ENCODE data around the gene GMNN. TPM values are rescaled to one million over a fixed set of nuclear protein-coding genes. Genes with fewer than 3 reads are reported as not detected.
"Not testable (repeated sequence)": the region's sequence is repeated elsewhere in the genome, so short reads cannot be mapped to it uniquely, and the experiment has no call there.

GMNN gene
- total RNA-seq, 2 experiments from 2014 or later, result 87.0 to 88.4 TPM

GRCh38 chr6:24744911-24745310, 29.8 kb upstream of the GMNN start:
- Mint-ChIP-seq H3K4me1 (ENCODE audit: low read depth) (peaks cover 14% of the 10 kb centered on the region), H3K27me3 (ENCODE audit: low read depth) (peaks cover 11% of the 10 kb centered on the region), H3K9me3 (ENCODE audit: insufficient read depth) (peaks cover 3% of the 10 kb centered on the region), H3K36me3 (ENCODE audit: low read depth) (no peaks in the 10 kb centered on the region), H3K27ac (no peak overlapping the region), H3K4me3 (no peak overlapping the region)
- DNase-seq (no peak), ATAC-seq (no peak)
- ChIA-PET POLR2A (interaction anchor here (0.6 kb wide), 1 partner anchor 14 kb away, joined by 3 read pairs; no protein-coding TSS in a partner anchor), CTCF (interaction anchor here (0.6 kb wide), 1 partner anchor 23 kb away, joined by 3 read pairs; no protein-coding TSS in a partner anchor)

GRCh38 chr6:24749297-24749696, 25.4 kb upstream of the GMNN start:
- ATAC-seq, result no peak
- CTCF ChIA-PET, result interaction anchor here (1.7 kb wide), 1 partner anchor 168 kb away, joined by 5 read pairs; no protein-coding TSS in a partner anchor
- no peak overlapping the region for H3K4me3 Mint-ChIP-seq
- H3K27ac Mint-ChIP-seq, result no peak overlapping the region
- H3K4me1 Mint-ChIP-seq (ENCODE audit: low read depth), result no peaks in the 10 kb centered on the region
- H3K36me3 Mint-ChIP-seq (ENCODE audit: low read depth), result peaks cover 2% of the 10 kb centered on the region
- peaks cover 3% of the 10 kb centered on the region for H3K9me3 Mint-ChIP-seq (ENCODE audit: insufficient read depth)
- no peak for DNase-seq
- POLR2A ChIA-PET, result no interaction called here
- H3K27me3 Mint-ChIP-seq (ENCODE audit: low read depth), result peaks cover 25% of the 10 kb centered on the region

GRCh38 chr6:24750878-24751277, 23.9 kb upstream of the GMNN start:
- POLR2A ChIA-PET; H3K9me3 Mint-ChIP-seq (ENCODE audit: insufficient read depth); DNase-seq; ATAC-seq; H3K4me1 Mint-ChIP-seq (ENCODE audit: low read depth); H3K4me3 Mint-ChIP-seq; H3K27ac Mint-ChIP-seq; CTCF ChIA-PET; H3K36me3 Mint-ChIP-seq (ENCODE audit: low read depth): not testable (repeated sequence)
- H3K27me3 Mint-ChIP-seq (ENCODE audit: low read depth), result peaks cover 25% of the 10 kb centered on the region

GRCh38 chr6:24752503-24752902, 22.2 kb upstream of the GMNN start:
- ATAC-seq, result no peak
- CTCF ChIA-PET, result no interaction called here
- POLR2A ChIA-PET, result no interaction called here
- Mint-ChIP-seq H3K9me3 (ENCODE audit: insufficient read depth) (peaks cover 4% of the 10 kb centered on the region), H3K4me1 (ENCODE audit: low read depth) (no peaks in the 10 kb centered on the region), H3K36me3 (ENCODE audit: low read depth) (peaks cover 2% of the 10 kb centered on the region), H3K4me3 (no peak overlapping the region), H3K27me3 (ENCODE audit: low read depth) (peaks cover 25% of the 10 kb centered on the region), H3K27ac (no peak overlapping the region)
- no peak for DNase-seq

- Mint-ChIP-seq H3K36me3 (ENCODE audit: low read depth) (peaks cover 2% of the 10 kb centered on the region), H3K27me3 (ENCODE audit: low read depth) (peaks cover 24% of the 10 kb centered on the region), H3K4me3 (no peak overlapping the region), H3K4me1 (ENCODE audit: low read depth) (no peaks in the 10 kb centered on the region), H3K9me3 (ENCODE audit: insufficient read depth) (peaks cover 4% of the 10 kb centered on the region), H3K27ac (no peak overlapping the region)
- ChIA-PET POLR2A (no interaction called here), CTCF (interaction anchor here (1.2 kb wide), 1 partner anchor 15 kb away, joined by 4 read pairs; no protein-coding TSS in a partner anchor)
- DNase-seq (no peak), ATAC-seq (no peak)
Measured at GRCh38 chr6:24752917-24753492, 21.7 kb upstream of the GMNN start.

- ChIA-PET POLR2A (no interaction called here), CTCF (interaction anchor here (0.6 to 1.2 kb wide), 3 partner anchors 11 to 260 kb away, joined by 3 to 4 read pairs (median 3); no protein-coding TSS in a partner anchor)
- Mint-ChIP-seq H3K36me3 (ENCODE audit: low read depth) (peaks cover 2% of the 10 kb centered on the region), H3K4me3 (no peak overlapping the region), H3K27ac (no peak overlapping the region), H3K9me3 (ENCODE audit: insufficient read depth) (peaks cover 4% of the 10 kb centered on the region), H3K27me3 (ENCODE audit: low read depth) (peaks cover 22% of the 10 kb centered on the region), H3K4me1 (ENCODE audit: low read depth) (no peaks in the 10 kb centered on the region)
- ATAC-seq (no peak), DNase-seq (no peak)
Measured at GRCh38 chr6:24753545-24753944, 21.2 kb upstream of the GMNN start.

- H3K36me3 Mint-ChIP-seq (ENCODE audit: low read depth); H3K4me3 Mint-ChIP-seq; ATAC-seq; H3K27ac Mint-ChIP-seq; DNase-seq; POLR2A ChIA-PET; H3K4me1 Mint-ChIP-seq (ENCODE audit: low read depth); H3K9me3 Mint-ChIP-seq (ENCODE audit: insufficient read depth): not testable (repeated sequence)
- H3K27me3 Mint-ChIP-seq (ENCODE audit: low read depth), result peaks cover 14% of the 10 kb centered on the region
- CTCF ChIA-PET, result interaction anchor here (0.6 to 1.2 kb wide), 3 partner anchors 11 to 260 kb away, joined by 3 to 4 read pairs (median 3); no protein-coding TSS in a partner anchor
Measured at GRCh38 chr6:24754378-24754777, 20.4 kb upstream of the GMNN start.

- peaks cover 4% of the 10 kb centered on the region for H3K9me3 Mint-ChIP-seq (ENCODE audit: insufficient read depth)
- POLR2A ChIA-PET, result no interaction called here
- H3K4me3 Mint-ChIP-seq, result no peak overlapping the region
- H3K4me1 Mint-ChIP-seq (ENCODE audit: low read depth), result no peaks in the 10 kb centered on the region
- ATAC-seq (no peak), DNase-seq (no peak)
- CTCF ChIA-PET, result interaction anchor here (1.5 kb wide), 1 partner anchor 174 kb away, joined by 3 read pairs; no protein-coding TSS in a partner anchor
- H3K36me3 Mint-ChIP-seq (ENCODE audit: low read depth), result peaks cover 2% of the 10 kb centered on the region
- peaks cover 14% of the 10 kb centered on the region for H3K27me3 Mint-ChIP-seq (ENCODE audit: low read depth)
- no peak overlapping the region for H3K27ac Mint-ChIP-seq
Measured at GRCh38 chr6:24755279-24755678, 19.5 kb upstream of the GMNN start.

GRCh38 chr6:24757611-24758010, 17.1 kb upstream of the GMNN start:
- Mint-ChIP-seq H3K9me3 (ENCODE audit: insufficient read depth) (peaks cover 4% of the 10 kb centered on the region), H3K36me3 (ENCODE audit: low read depth) (peaks cover 2% of the 10 kb centered on the region), H3K27ac (no peak overlapping the region), H3K4me1 (ENCODE audit: low read depth) (peaks cover 5% of the 10 kb centered on the region), H3K27me3 (ENCODE audit: low read depth) (peaks cover 1% of the 10 kb centered on the region), H3K4me3 (no peak overlapping the region)
- ATAC-seq (no peak), DNase-seq (no peak)
- ChIA-PET POLR2A (no interaction called here), CTCF (interaction anchor here (1.6 to 1.7 kb wide), 2 partner anchors 14 to 50 kb away, joined by 4 to 5 read pairs; no protein-coding TSS in a partner anchor)

- ATAC-seq (no peak), DNase-seq (no peak)
- Mint-ChIP-seq H3K27ac (no peak overlapping the region), H3K27me3 (ENCODE audit: low read depth) (no peaks in the 10 kb centered on the region), H3K4me1 (ENCODE audit: low read depth) (peaks cover 5% of the 10 kb centered on the region), H3K4me3 (no peak overlapping the region), H3K36me3 (ENCODE audit: low read depth) (no peaks in the 10 kb centered on the region), H3K9me3 (ENCODE audit: insufficient read depth) (no peaks in the 10 kb centered on the region)
- CTCF ChIA-PET, result interaction anchor here (1.2 to 1.7 kb wide), 2 partner anchors 178 to 267 kb away, joined by 3 to 4 read pairs; no protein-coding TSS in a partner anchor
- POLR2A ChIA-PET, result no interaction called here
Measured at GRCh38 chr6:24759718-24760117, 15.0 kb upstream of the GMNN start.

- no peaks in the 10 kb centered on the region for H3K36me3 Mint-ChIP-seq (ENCODE audit: low read depth)
- ChIA-PET CTCF (interaction anchor here (1.2 to 1.7 kb wide), 2 partner anchors 179 to 267 kb away, joined by 3 to 4 read pairs; no protein-coding TSS in a partner anchor), POLR2A (no interaction called here)
- H3K4me3 Mint-ChIP-seq, result no peak overlapping the region
- no peak overlapping the region for H3K27ac Mint-ChIP-seq
- DNase-seq (no peak), ATAC-seq (no peak)
- H3K27me3 Mint-ChIP-seq (ENCODE audit: low read depth), result no peaks in the 10 kb centered on the region
- peaks cover 6% of the 10 kb centered on the region for H3K4me1 Mint-ChIP-seq (ENCODE audit: low read depth)
- H3K9me3 Mint-ChIP-seq (ENCODE audit: insufficient read depth), result no peaks in the 10 kb centered on the region
Measured at GRCh38 chr6:24760210-24760609, 14.5 kb upstream of the GMNN start.

GRCh38 chr6:24761193-24761835, 13.4 kb upstream of the GMNN start:
- no peaks in the 10 kb centered on the region for H3K27me3 Mint-ChIP-seq (ENCODE audit: low read depth)

More at GRCh38 chr6:24761193-24761835, 13.4 kb upstream of the GMNN start:
- DNase-seq (no peak), ATAC-seq (no peak)
- peaks cover 7% of the 10 kb centered on the region for H3K4me1 Mint-ChIP-seq (ENCODE audit: low read depth)
- H3K27ac Mint-ChIP-seq, result no peak overlapping the region
- ChIA-PET CTCF (interaction anchor here (1.0 to 1.3 kb wide), 2 partner anchors 13 to 47 kb away, joined by 3 read pairs; no protein-coding TSS in a partner anchor), POLR2A (no interaction called here)
- H3K36me3 Mint-ChIP-seq (ENCODE audit: low read depth), result no peaks in the 10 kb centered on the region
- no peaks in the 10 kb centered on the region for H3K9me3 Mint-ChIP-seq (ENCODE audit: insufficient read depth)
- H3K4me3 Mint-ChIP-seq, result no peak overlapping the region

Measured in activated CD8-positive, alpha-beta T cell treated with anti-CD3 and anti-CD28 coated beads, Interleukin-2, amount 10 ng/mL, durations not matched to agents 7 days and 5 days (primary cell).